ENCODE results near the gene ZNF765. TPM values are rescaled to one million over a fixed set of nuclear protein-coding genes. Genes with fewer than 3 reads are reported as not detected.
"Not testable (repeated sequence)": the region's sequence is repeated elsewhere in the genome, so short reads cannot be mapped to it uniquely, and the experiment has no call there.

The ZNF765 gene
- 3.9 and 11.5 TPM in 2 replicates for total RNA-seq (ENCODE audit: low replicate concordance)

DNA sequence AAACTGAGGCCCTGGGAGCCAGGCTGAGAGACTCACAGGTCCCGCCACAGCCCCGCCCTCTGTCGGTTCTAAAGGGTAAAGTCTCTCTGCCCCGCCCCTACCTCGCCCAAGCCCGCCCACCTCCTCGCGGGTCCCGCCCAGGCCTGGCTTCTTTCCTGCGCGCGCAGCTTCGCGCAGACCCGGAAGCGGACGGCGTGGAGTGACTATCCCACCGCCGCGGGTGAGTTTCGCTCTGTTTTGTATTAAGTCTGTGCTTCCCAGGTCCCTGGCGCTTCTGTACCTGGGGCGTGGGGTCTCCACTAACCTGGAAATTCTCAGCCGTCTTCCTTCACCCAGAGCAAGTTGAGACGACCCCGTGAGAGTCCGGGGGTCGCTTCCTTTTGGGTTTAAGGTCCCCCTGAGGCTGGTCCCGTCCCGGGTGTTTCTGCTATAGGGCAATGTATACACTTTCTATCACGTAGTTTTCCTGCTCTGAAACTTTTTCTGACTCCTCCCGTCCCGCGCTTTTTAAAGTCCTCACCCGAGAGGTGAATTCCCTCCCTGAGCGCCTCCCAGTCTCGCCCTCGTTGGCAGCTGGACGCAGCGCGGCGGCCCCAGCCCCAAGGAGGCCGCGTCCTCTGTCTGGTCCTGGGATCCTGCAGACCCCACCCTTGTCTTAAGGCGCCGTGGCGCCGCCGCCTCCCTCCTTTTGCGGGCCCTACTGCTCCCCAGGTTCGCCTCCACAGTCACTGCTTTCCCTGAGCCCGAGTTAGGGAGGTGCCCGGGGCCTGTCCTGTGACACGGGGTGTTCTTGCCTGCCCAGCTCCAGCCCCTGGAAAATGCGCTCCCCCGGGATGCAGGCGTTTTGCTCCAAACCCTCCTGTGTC, at the start of gene ZNF765:
ZNF765 (plus strand) TSS at position 176 of the 866 bp plus-strand sequence. CDS start 2,867 bp downstream, outside the sequence.
- TF ChIP-seq, protein P1, sequence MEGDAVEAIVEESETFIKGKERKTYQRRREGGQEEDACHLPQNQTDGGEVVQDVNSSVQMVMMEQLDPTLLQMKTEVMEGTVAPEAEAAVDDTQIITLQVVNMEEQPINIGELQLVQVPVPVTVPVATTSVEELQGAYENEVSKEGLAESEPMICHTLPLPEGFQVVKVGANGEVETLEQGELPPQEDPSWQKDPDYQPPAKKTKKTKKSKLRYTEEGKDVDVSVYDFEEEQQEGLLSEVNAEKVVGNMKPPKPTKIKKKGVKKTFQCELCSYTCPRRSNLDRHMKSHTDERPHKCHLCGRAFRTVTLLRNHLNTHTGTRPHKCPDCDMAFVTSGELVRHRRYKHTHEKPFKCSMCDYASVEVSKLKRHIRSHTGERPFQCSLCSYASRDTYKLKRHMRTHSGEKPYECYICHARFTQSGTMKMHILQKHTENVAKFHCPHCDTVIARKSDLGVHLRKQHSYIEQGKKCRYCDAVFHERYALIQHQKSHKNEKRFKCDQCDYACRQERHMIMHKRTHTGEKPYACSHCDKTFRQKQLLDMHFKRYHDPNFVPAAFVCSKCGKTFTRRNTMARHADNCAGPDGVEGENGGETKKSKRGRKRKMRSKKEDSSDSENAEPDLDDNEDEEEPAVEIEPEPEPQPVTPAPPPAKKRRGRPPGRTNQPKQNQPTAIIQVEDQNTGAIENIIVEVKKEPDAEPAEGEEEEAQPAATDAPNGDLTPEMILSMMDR (IDR thresholded peaks at IDR 0.05; ENCODE audit: insufficient read depth, low read length), result peak; percentile 67
- peak within 1 kb of the TSS; percentile 78 for H3K4me3 ChIP-seq (ENCODE audit: low read depth, low read length)
- DNase-seq (ENCODE audit: low read depth), result peak; percentile 92

- no peak overlapping the region for H3K4me3 ChIP-seq (ENCODE audit: low read depth, low read length)
- TF ChIP-seq, protein P1 (IDR thresholded peaks at IDR 0.05; ENCODE audit: insufficient read depth, low read length), result no peak
- no peak for DNase-seq (ENCODE audit: low read depth)
Measured at GRCh38 chr19:53355739-53356138, 39.2 kb upstream of the ZNF765 start.

DNA sequence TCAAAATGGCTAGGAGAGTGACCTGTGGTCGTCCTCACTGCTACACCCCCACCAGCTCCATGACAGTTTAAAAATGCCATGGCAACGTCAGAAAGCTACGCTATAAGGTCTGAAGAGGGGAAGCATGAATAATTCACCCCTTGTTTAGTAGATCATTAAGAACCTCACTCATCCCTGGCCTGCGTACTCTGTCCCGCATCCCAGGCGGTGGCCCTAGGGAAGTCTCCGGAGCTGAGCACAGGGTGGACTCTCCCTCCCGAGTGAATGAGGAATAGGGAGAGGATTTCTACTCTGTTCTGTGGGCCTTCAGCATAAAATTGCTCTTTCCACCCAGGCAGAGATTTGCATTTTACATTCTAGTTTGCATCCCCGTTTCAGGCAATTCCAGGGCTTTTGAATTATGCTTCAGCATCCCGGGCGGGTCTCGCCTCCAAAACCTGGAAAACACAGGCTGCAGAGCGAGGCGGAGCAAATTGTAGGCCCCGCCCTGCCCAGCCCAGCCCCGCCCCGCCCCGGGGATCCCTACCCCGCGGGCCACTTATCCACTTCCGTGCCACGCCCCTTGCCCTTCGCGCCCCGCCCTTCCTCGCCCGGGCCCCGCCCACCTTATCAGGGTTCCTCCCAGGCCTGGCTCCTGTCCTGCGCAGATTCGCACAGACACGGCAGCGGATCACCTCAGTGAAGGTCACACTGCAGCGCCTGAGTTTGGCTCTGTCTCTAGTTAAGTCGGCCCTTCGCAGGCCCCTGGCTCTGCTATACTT, 36.9 kb upstream of the ZNF765 start:
- H3K4me3 ChIP-seq (ENCODE audit: low read depth, low read length), result no peak overlapping the region
- TF ChIP-seq, protein P1 (IDR thresholded peaks at IDR 0.05; ENCODE audit: insufficient read depth, low read length), result no peak
- DNase-seq (ENCODE audit: low read depth), result no peak

- H3K4me3 ChIP-seq (ENCODE audit: low read depth, low read length); DNase-seq (ENCODE audit: low read depth): not testable (repeated sequence)
Measured at GRCh38 chr19:53360056-53360455, 34.9 kb upstream of the ZNF765 start.

DNA sequence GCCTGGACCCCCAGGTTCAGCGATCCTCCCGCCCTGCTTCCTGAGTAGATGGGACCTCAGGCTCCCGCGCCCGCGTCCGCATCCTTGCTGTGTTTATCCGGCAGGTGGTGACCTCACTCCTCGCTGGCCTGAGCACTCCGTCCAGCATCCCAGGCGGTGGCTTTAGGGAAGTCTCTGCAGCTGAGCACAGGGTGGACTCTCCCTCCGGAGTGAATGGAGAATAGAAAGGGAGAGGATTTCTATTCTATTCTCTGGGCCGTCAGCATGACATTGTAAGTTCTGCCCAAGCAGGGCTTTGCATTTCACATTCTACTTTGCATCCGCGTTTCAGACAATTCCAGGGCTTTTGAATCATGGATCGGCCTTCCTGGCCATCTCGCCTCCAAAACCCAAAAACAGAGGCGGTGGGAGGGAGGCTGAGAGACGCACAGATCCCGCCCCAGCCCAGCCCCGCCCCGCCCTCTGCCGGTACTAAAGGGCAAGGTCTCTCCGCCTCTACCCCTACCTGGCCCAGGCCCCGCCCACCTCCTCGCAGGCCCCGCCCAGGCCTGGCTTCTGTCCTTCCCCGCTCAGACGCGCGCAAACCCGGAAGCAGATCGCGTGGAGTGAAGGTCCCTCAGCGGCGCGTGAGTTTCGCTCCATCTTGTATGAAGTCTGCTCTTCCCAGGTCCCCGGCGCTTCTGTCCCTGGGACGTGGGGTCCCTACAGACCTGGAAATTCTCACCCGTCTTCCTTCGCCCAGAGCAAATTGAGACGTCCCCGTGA, 29.6 kb upstream of the ZNF765 start, which contains the start of gene ZNF525:
ZNF525 (plus strand) TSS at position 572 of the 765 bp plus-strand sequence. CDS start 6,577 bp downstream, outside the sequence.
- peak; percentile 71 for DNase-seq (ENCODE audit: low read depth)
- TF ChIP-seq, protein P1 (IDR thresholded peaks at IDR 0.05; ENCODE audit: insufficient read depth, low read length), result peak; percentile 25
- peak within 1 kb of the TSS; percentile 77 for H3K4me3 ChIP-seq (ENCODE audit: low read depth, low read length)

DNA sequence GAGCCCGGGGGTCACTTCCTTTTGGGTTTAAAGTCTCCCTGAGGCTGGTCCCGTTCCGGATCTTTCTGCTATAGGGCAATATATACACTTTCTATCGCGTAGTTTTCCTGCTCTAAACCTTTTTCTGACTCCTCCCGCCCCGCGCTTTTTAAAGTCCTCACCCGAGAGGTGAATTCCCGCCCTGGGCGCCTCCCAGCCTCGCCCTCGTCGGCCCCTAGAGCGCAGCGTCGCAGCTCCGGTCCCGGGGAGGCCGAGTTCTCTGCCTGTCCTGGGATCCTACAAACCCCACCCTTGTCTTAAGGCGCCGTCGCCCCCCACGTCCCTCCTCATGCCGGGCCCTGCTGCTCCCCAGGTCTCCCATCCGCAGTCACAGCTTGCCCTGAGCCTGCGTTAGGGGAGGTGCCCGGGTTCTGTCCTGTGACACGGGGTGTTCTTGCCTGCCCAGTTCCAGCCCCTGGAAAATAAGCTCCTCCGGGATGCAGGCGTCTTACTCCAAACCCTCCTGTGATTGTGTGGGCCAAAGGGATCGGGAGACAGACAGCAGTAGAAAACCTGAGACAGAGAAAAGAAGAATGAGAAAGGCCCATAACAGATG, 29.0 kb upstream of the ZNF765 start:
- peak overlapping the region; percentile 77 for H3K4me3 ChIP-seq (ENCODE audit: low read depth, low read length)
- DNase-seq (ENCODE audit: low read depth), result no peak
- TF ChIP-seq, protein P1 (IDR thresholded peaks at IDR 0.05; ENCODE audit: insufficient read depth, low read length), result no peak

Data from fibroblast of the aortic adventitia (primary cell).